Skin of body (tissue), 2 donors: ENCODE data around the gene COL18A1. TPM values are rescaled to one million over a fixed set of nuclear protein-coding genes. Genes with fewer than 3 reads are reported as not detected.

Source experiments
- DNase-seq: peaks from one replicate; lab custom pipeline; 2025; lab: John Stamatoyannopoulos, UW
- total RNA-seq: library from RNA; depleted of rRNA; stranded (reverse); fragments of >200 nt; gene quantifications from one replicate; pipeline ENCODE4 v1.2.3, GENCODE V29; 2014

The COL18A1 gene
- total RNA-seq, 1 donor from 2014 or later = 60.9 TPM

DNA sequence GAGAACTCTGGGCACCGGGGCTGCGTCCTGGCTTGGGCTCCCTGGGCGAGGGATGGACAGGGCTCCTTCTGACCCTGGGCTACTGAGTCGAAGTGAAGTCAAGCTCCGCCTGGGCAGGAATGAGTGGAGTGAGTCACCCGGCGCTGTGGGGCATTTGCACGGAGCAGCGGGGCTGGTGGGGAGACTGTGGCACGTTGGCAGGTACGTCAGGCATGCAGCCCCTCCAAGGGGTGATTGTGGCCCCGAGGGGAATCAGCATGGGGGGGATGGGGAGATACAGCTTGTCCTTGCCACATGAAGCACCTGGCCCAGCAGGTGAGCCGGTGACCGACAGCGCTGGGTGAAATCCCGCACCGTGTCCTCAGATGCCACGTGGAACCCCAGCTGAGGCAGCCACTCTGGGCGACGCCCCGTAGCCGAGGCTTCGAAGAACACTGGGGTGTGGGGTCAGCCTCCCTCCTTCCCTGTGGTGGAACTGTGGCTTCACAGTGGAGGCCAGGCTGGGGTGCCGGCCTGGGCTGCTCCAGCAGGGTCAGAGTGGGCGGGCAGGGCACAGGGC is 62.3 kb downstream of the COL18A1 start:
- no peak for DNase-seq

DNA sequence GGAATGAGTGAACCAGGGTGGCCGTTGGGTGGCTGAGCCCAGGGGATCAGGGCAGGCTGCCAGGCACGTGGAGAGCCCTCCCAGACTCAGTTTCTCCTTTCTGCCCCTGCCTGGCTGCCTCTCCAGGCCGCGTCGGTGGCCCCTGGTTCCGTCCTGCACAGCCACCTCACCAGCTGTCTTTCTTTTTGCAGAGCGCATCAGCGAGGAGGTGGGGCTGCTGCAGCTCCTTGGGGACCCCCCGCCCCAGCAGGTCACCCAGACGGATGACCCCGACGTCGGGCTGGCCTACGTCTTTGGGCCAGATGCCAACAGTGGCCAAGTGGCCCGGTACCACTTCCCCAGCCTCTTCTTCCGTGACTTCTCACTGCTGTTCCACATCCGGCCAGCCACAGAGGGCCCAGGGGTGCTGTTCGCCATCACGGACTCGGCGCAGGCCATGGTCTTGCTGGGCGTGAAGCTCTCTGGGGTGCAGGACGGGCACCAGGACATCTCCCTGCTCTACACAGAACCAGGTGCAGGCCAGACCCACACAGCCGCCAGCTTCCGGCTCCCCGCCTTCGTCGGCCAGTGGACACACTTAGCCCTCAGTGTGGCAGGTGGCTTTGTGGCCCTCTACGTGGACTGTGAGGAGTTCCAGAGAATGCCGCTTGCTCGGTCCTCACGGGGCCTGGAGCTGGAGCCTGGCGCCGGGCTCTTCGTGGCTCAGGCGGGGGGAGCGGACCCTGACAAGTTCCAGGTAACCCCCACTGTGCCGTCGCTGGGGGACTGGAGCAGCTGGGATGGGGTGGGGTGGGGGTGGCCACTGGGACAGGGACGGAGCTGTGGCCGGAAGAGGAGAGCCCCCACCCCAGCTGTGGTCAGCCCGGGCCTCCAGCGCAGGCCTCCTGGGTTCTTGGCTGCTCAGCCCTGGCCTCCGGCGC is 63.3 kb downstream of the COL18A1 start:
- DNase-seq = no peak

- no peak for DNase-seq
Measured at GRCh38 chr21:45468971-45469272, 64.0 kb downstream of the COL18A1 start.

- DNase-seq = no peak
Measured at GRCh38 chr21:45469273-45470086, 64.5 kb downstream of the COL18A1 start.

- no peak for DNase-seq
Measured at GRCh38 chr21:45470087-45470515, 65.1 kb downstream of the COL18A1 start.

GRCh38 chr21:45470773-45471524 is 66.0 kb downstream of the COL18A1 start:
- peak; percentile 92 for DNase-seq

DNA sequence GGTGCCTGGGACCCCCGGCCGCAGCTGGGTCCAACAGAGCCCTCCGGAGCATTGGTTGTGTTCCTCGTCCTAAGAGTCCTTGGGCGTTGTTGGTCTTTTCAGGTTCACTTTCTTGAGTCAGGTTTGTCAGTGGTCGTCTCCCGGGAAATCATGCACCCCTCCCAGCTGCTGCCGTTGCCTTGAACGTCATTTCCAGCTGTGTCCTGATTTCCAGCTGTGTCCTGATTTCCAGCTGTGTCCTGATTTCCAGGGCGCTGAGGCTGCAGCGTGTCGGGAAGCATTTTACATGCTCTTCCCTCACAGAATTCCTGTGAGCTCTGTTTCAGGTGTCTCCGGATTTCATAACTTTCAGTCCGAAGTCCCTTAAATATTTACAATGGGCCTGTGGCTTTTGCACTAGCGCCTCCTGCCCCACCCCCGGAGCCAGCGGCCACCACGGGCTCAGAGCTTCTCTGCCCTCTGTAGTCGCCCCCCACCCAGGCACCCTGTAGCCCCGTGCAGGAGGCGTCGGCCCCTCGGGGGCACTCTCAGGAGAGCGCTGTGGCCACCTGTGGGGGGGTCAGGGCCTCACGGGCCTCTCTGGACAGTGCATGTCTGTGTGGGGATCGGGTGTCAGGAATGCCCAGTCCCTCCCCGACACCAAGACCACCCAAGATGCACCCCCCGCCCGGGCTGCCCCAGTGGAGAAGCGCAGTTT is 66.7 kb downstream of the COL18A1 start:
- peak; percentile 91 for DNase-seq

- DNase-seq = no peak
Measured at GRCh38 chr21:45472445-45473365, 67.7 kb downstream of the COL18A1 start.

GRCh38 chr21:45473496-45474322 is 68.7 kb downstream of the COL18A1 start:
- DNase-seq = no peak

GRCh38 chr21:45474323-45474950 is 69.5 kb downstream of the COL18A1 start:
- no peak for DNase-seq

- no peak for DNase-seq
Measured at GRCh38 chr21:45475004-45475685, 70.2 kb downstream of the COL18A1 start.

DNA sequence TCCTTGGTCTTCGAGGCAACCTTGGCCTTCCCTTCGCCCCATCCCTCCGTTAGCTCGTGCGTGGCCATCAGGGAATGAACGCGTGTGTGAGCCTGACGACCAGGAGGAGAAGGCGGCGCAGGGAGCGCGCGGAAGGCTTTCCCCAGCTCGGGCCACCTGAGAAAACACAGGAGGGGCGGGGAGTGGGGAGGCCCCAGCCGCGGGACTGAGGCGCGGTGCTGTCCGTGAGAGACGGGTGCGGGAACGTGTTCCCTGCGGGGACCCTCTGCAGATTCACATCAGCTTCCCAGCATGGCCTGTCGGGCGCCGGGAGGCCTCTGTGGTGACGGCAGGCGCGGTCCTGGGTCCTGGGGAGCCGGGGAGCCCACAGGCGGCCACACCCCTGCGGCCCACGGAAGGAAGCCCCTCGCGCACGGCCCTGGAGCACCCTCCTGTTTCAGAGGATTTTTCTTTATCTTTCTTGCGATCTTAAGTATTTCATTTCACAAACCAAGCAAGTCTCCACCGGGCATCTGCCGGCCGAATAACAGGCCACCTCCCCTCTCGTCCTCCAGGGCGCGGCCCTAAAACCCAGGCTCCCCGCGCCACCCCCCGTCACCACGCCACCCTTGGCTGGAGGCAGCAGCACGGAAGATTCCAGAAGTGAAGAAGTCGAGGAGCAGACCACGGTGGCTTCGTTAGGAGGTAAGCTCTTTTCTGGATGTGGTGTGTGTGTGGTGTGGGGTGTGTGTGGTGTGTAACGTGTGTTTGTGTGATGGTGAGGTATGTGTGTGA is 71.0 kb downstream of the COL18A1 start:
- DNase-seq = no peak

DNA sequence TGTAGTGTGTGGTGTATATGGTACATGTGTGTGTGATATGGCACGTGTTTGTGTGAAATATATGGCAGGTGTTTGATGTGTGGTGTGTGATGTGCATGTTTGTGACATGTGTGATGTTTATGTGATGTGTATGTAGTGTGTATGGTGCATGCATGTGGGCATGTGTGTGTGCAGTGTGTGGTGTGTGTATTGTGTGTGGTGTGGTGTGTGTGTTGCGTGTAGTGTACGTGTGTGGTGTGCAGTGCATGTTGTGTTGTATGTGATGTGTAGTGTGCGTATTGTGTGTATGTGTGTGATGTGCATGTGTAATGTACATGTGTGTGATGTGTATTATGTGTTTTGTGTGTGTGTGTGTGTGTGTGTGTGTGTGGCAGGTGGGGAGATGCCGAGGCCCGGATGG is 71.6 kb downstream of the COL18A1 start:
- no peak for DNase-seq

- no peak for DNase-seq
Measured at GRCh38 chr21:45477176-45478114, 72.5 kb downstream of the COL18A1 start.

GRCh38 chr21:45478115-45478801 is 73.3 kb downstream of the COL18A1 start:
- peak; percentile 33 for DNase-seq
